ENCODE results near the gene LYST.

Gene LYST

GRCh38 chr1:235749755-235750300 lies 116.9 kb downstream of the LYST start:
- no peak for DNase-seq

- DNase-seq, result no peak
These were observed 118.0 kb downstream of the LYST start for GRCh38 chr1:235748747-235749146.

- no peak for DNase-seq
These were observed 120.5 kb downstream of the LYST start for GRCh38 chr1:235746245-235746644.

GRCh38 chr1:235745503-235746136 lies 121.1 kb downstream of the LYST start:
- DNase-seq, result no peak

- no peak for DNase-seq
These were observed 123.6 kb downstream of the LYST start for GRCh38 chr1:235742914-235743599.

- no peak for DNase-seq
These were observed 125.4 kb downstream of the LYST start for GRCh38 chr1:235741294-235741693.

- DNase-seq, result no peak
These were observed 127.1 kb downstream of the LYST start for GRCh38 chr1:235739631-235740030.

- no peak for DNase-seq
These were observed 127.6 kb downstream of the LYST start for GRCh38 chr1:235739124-235739523.

- no peak for DNase-seq
These were observed 129.0 kb downstream of the LYST start for GRCh38 chr1:235737751-235738150.

- no peak for DNase-seq
These were observed 130.4 kb downstream of the LYST start for GRCh38 chr1:235736263-235736662.

GRCh38 chr1:235735621-235736020 lies 131.1 kb downstream of the LYST start:
- no peak for DNase-seq

- DNase-seq, result no peak
These were observed 132.4 kb downstream of the LYST start for GRCh38 chr1:235734335-235734734.

GRCh38 chr1:235730007-235730406 lies 136.7 kb downstream of the LYST start:
- no peak for DNase-seq

GRCh38 chr1:235726557-235726956 lies 140.1 kb downstream of the LYST start:
- no peak for DNase-seq

GRCh38 chr1:235725434-235725833 lies 141.3 kb downstream of the LYST start:
- DNase-seq, result no peak

GRCh38 chr1:235724730-235725129 lies 142.0 kb downstream of the LYST start:
- DNase-seq, result no peak

GRCh38 chr1:235722858-235723257 lies 143.8 kb downstream of the LYST start:
- DNase-seq, result no peak

- DNase-seq, result no peak
These were observed 144.7 kb downstream of the LYST start for GRCh38 chr1:235721982-235722381.

GRCh38 chr1:235720544-235720943 lies 146.2 kb downstream of the LYST start:
- DNase-seq, result no peak

GRCh38 chr1:235714205-235714897 lies 152.4 kb downstream of the LYST start:
- DNase-seq, result no peak

- no peak for DNase-seq
These were observed 153.9 kb downstream of the LYST start for GRCh38 chr1:235712812-235713211.

GRCh38 chr1:235710687-235711086 lies 156.0 kb downstream of the LYST start:
- no peak for DNase-seq

- DNase-seq, result no peak
These were observed 157.7 kb downstream of the LYST start for GRCh38 chr1:235709018-235709417.

- no peak for DNase-seq
These were observed 158.2 kb downstream of the LYST start for GRCh38 chr1:235708390-235708962.

Data from activated CD4-positive, alpha-beta T cell treated with anti-CD3 and anti-CD28 coated beads, Interleukin-2, amount 50 U/mL, for 1 hour (primary cell).